Neural progenitor cell (in vitro differentiated cells): Measurements from ENCODE around the gene CDH13. TPM values are rescaled to one million over a fixed set of nuclear protein-coding genes. Genes with fewer than 3 reads are reported as not detected.

Experiments
- DNase-seq: peaks from one replicate; pipeline ENCODE4 v3.0.0-alpha.2; 2016; ENCODE audit warnings: low spot score
- H2AFZ ChIP-seq: fragments of 200-600 bp; sonication (generic); replicated peaks from 2 replicates; pipeline ENCODE4 v1.6.1; 2016; ENCODE audit warnings: antibody characterized with exemption
- H3F3A ChIP-seq: fragments of 200-600 bp; sonication (generic); 2 replicates; pipeline ENCODE4 v1.6.1; 2016; ENCODE audit warnings: antibody characterized with exemption, low read depth
- H3K27ac ChIP-seq: fragments of 200-600 bp; sonication (generic); 2 replicates; pipeline ENCODE4 v1.5.1; 2016; ENCODE audit warnings: mild to moderate bottlenecking
- H3K27me3 ChIP-seq: fragments of 200-600 bp; sonication (generic); 2 replicates; pipeline ENCODE4 v1.6.1; 2016; ENCODE audit warnings: mild to moderate bottlenecking, moderate library complexity
- H3K36me3 ChIP-seq: fragments of 200-600 bp; sonication (generic); 2 replicates; pipeline ENCODE4 v1.5.1; 2016
- H3K4me1 ChIP-seq: fragments of 200-600 bp; sonication (generic); 2 replicates; pipeline ENCODE4 v1.6.1; 2016; ENCODE audit warnings: mixed run types
- H3K4me2 ChIP-seq: fragments of 200-600 bp; sonication (generic); 2 replicates; pipeline ENCODE4 v1.6.1; 2016
- H3K4me3 ChIP-seq: fragments of 200-600 bp; sonication (generic); 2 replicates; pipeline ENCODE4 v1.5.1; 2016
- H3K79me2 ChIP-seq: fragments of 200-600 bp; sonication (generic); 2 replicates; pipeline ENCODE4 v1.6.1; 2016; ENCODE audit warnings: low read depth
- H3K9ac ChIP-seq: fragments of 200-600 bp; sonication (generic); 2 replicates; pipeline ENCODE4 v1.6.1; 2016
- H3K9me3 ChIP-seq: fragments of 200-600 bp; sonication (generic); 2 replicates; pipeline ENCODE4 v1.5.1; 2016; ENCODE audit warnings: low read depth
- H4K20me1 ChIP-seq: fragments of 200-600 bp; sonication (generic); 2 replicates; pipeline ENCODE4 v1.6.1; 2016; ENCODE audit warnings: low read depth
- H3K27ac Mint-ChIP-seq: 3 replicates; pipeline ENCODE4 v1.8.0; 2021; ENCODE audit warnings: mixed read lengths
- H3K27me3 Mint-ChIP-seq: 2 replicates; pipeline ENCODE4 v1.8.0; 2022; ENCODE audit warnings: low read depth, mild to moderate bottlenecking, inconsistent platforms, moderate library complexity, mixed read lengths; ENCODE audit not compliant: insufficient read depth
- H3K36me3 Mint-ChIP-seq: 3 replicates; pipeline ENCODE4 v1.8.0; 2021; ENCODE audit warnings: mixed read lengths
- H3K4me1 Mint-ChIP-seq: 3 replicates; pipeline ENCODE4 v1.8.0; 2021; ENCODE audit warnings: mixed read lengths
- H3K4me3 Mint-ChIP-seq: 3 replicates; pipeline ENCODE4 v1.8.0; 2021; ENCODE audit warnings: mild to moderate bottlenecking, moderate library complexity, mixed read lengths
- H3K9me3 Mint-ChIP-seq: 3 replicates; pipeline ENCODE4 v1.8.0; 2020; ENCODE audit warnings: mixed read lengths
- CTCF ChIP-seq: fragments of 200-600 bp; sonication (generic); IDR thresholded peaks from 2 replicates; pipeline ENCODE4 v1.5.1; 2017; ENCODE audit warnings: antibody characterized with exemption, mild to moderate bottlenecking
- EZH2 ChIP-seq: fragments of 200-600 bp; sonication (generic); IDR thresholded peaks from 2 replicates; pipeline ENCODE4 v1.6.1; 2017; ENCODE audit warnings: antibody characterized with exemption, mild to moderate bottlenecking, moderate library complexity
- EZH2phosphoT487 ChIP-seq: fragments of 200-600 bp; sonication (generic); IDR thresholded peaks from 2 replicates; pipeline ENCODE4 v1.6.1; 2017; ENCODE audit warnings: antibody characterized with exemption
- total RNA-seq: library from RNA; depleted of rRNA; stranded (reverse); fragments of >200 nt; gene quantifications from 2 replicates; pipeline ENCODE4 v1.2.3, GENCODE V29; 2015; ENCODE audit warnings: low replicate concordance

Gene CDH13
- total RNA-seq, 1 donor from 2014 or later: 3.0 TPM

GRCh38 chr16:83669456-83669855 lies 1042.7 kb downstream of the CDH13 start:
- no peaks in the 10 kb centered on the region for H3K27me3 ChIP-seq
- Mint-ChIP-seq H3K9me3 (peaks cover 32% of the 10 kb centered on the region), H3K27me3 (peaks cover 13% of the 10 kb centered on the region), H3K36me3 (peaks cover 6% of the 10 kb centered on the region), H3K4me1 (peaks cover 5% of the 10 kb centered on the region), H3K4me3 (no peak overlapping the region), H3K27ac (no peak overlapping the region)
- no peak for DNase-seq
- H3K4me2 ChIP-seq: no peak overlapping the region
- H3K36me3 ChIP-seq: no peaks in the 10 kb centered on the region
- H3K27ac ChIP-seq: no peak overlapping the region
- H3K9ac ChIP-seq: no peak overlapping the region
- no peaks in the 10 kb centered on the region for H3K79me2 ChIP-seq
- no peak overlapping the region for H3K4me3 ChIP-seq
- H3K4me1 ChIP-seq: peaks cover 2% of the 10 kb centered on the region
- no peaks in the 10 kb centered on the region for H4K20me1 ChIP-seq
- peaks cover 3% of the 10 kb centered on the region for H3F3A ChIP-seq
- H2AFZ ChIP-seq: no peak overlapping the region
- TF ChIP-seq EZH2: no peak
- no peak for TF ChIP-seq CTCF
- TF ChIP-seq EZH2phosphoT487: no peak
- peaks cover 3% of the 10 kb centered on the region for H3K9me3 ChIP-seq

- H3K9ac ChIP-seq: no peak overlapping the region
- H3K36me3 ChIP-seq: no peaks in the 10 kb centered on the region
- H3K4me2 ChIP-seq: peak overlapping the region; percentile 49
- H3K9me3 ChIP-seq: no peaks in the 10 kb centered on the region
- no peak overlapping the region for H3K4me3 Mint-ChIP-seq
- no peaks in the 10 kb centered on the region for H3K79me2 ChIP-seq
- H3F3A ChIP-seq: peaks cover 14% of the 10 kb centered on the region
- H3K27ac Mint-ChIP-seq: peak overlapping the region; percentile 5
- H3K27me3 Mint-ChIP-seq: peaks cover 13% of the 10 kb centered on the region
- no peak overlapping the region for H3K4me3 ChIP-seq
- TF ChIP-seq EZH2phosphoT487 (peak; percentile 61), EZH2 (no peak), CTCF (no peak)
- peaks cover 22% of the 10 kb centered on the region for H3K4me1 ChIP-seq
- H3K27ac ChIP-seq: no peak overlapping the region
- peaks cover 19% of the 10 kb centered on the region for H3K9me3 Mint-ChIP-seq
- H3K36me3 Mint-ChIP-seq: peaks cover 6% of the 10 kb centered on the region
- no peaks in the 10 kb centered on the region for H3K27me3 ChIP-seq
- DNase-seq: peak; percentile 79
- no peak overlapping the region for H2AFZ ChIP-seq
- H3K4me1 Mint-ChIP-seq: peaks cover 29% of the 10 kb centered on the region
- no peaks in the 10 kb centered on the region for H4K20me1 ChIP-seq
These were observed 1048.3 kb downstream of the CDH13 start for GRCh38 chr16:83674931-83675535.

- Histone ChIP-seq H3K9ac (no peak overlapping the region), H3K4me3 (no peak overlapping the region), H3K79me2 (no peaks in the 10 kb centered on the region), H3K27me3 (no peaks in the 10 kb centered on the region), H3K27ac (no peak overlapping the region), H3K4me1 (peaks cover 22% of the 10 kb centered on the region), H2AFZ (no peak overlapping the region), H3K4me2 (no peak overlapping the region), H3K36me3 (no peaks in the 10 kb centered on the region), H3F3A (peaks cover 14% of the 10 kb centered on the region), H3K9me3 (no peaks in the 10 kb centered on the region), H4K20me1 (no peaks in the 10 kb centered on the region)
- H3K36me3 Mint-ChIP-seq: peaks cover 6% of the 10 kb centered on the region
- peak overlapping the region; percentile 75 for H3K27ac Mint-ChIP-seq
- peaks cover 10% of the 10 kb centered on the region for H3K9me3 Mint-ChIP-seq
- H3K27me3 Mint-ChIP-seq: peaks cover 10% of the 10 kb centered on the region
- H3K4me1 Mint-ChIP-seq: peaks cover 36% of the 10 kb centered on the region
- no peak for DNase-seq
- no peak overlapping the region for H3K4me3 Mint-ChIP-seq
- no peak for TF ChIP-seq EZH2phosphoT487
- TF ChIP-seq CTCF: no peak
- TF ChIP-seq EZH2: no peak
These were observed 1049.3 kb downstream of the CDH13 start for GRCh38 chr16:83676086-83676485.
